Karpas-422 (cell line): ENCODE data around the gene BMPR1B. TPM values are rescaled to one million over a fixed set of nuclear protein-coding genes. Genes with fewer than 3 reads are reported as not detected.

Experiments used
- DNase-seq: peaks from one replicate; pipeline ENCODE4 v3.0.0-alpha.2; 2015
- H2AFZ ChIP-seq: fragments of 200-600 bp; sonication (generic); 2 replicates; pipeline ENCODE4 v1.6.1; 2014; ENCODE audit warnings: antibody characterized with exemption, low read length, mixed read lengths
- H3K27ac ChIP-seq: fragments of 200-600 bp; sonication (generic); 2 replicates; pipeline ENCODE4 v1.5.1; 2014; ENCODE audit warnings: mild to moderate bottlenecking, low read length, moderate library complexity
- H3K27me3 ChIP-seq: fragments of 200-600 bp; sonication (generic); 2 replicates; pipeline ENCODE4 v1.6.1; 2014; ENCODE audit warnings: low read length, mixed read lengths
- H3K36me3 ChIP-seq: fragments of 200-600 bp; sonication (generic); 2 replicates; pipeline ENCODE4 v1.6.1; 2014; ENCODE audit warnings: low read length, mixed read lengths; ENCODE audit not compliant: insufficient read depth
- H3K4me1 ChIP-seq: fragments of 200-600 bp; sonication (generic); 2 replicates; pipeline ENCODE4 v1.6.1; 2014; ENCODE audit warnings: mild to moderate bottlenecking, low read length, mixed read lengths
- H3K4me2 ChIP-seq: fragments of 200-600 bp; sonication (generic); 2 replicates; pipeline ENCODE4 v1.6.1; 2014; ENCODE audit warnings: low read length, low read depth, mild to moderate bottlenecking; ENCODE audit not compliant: poor library complexity, severe bottlenecking
- H3K4me3 ChIP-seq: fragments of 200-600 bp; sonication (generic); 2 replicates; pipeline ENCODE4 v1.5.1; 2014; ENCODE audit warnings: mild to moderate bottlenecking, antibody characterized with exemption, low read length, mixed read lengths
- H3K79me2 ChIP-seq: fragments of 200-600 bp; sonication (generic); 2 replicates; pipeline ENCODE4 v1.6.1; 2014; ENCODE audit warnings: mild to moderate bottlenecking, low read length, mixed read lengths
- H3K9ac ChIP-seq: fragments of 200-600 bp; sonication (generic); 2 replicates; pipeline ENCODE4 v1.6.0; 2014; ENCODE audit warnings: low read length
- H3K9me2 ChIP-seq: fragments of 200-600 bp; sonication (generic), shearing (Covaris generic); replicated peaks from 2 replicates; pipeline ENCODE4 v1.6.0; 2014; ENCODE audit warnings: mild to moderate bottlenecking, low read length, moderate library complexity; ENCODE audit not compliant: insufficient read depth
- H3K9me3 ChIP-seq: fragments of 300-700, 200-600 bp; sonication (generic); 2 replicates; pipeline ENCODE4 v1.6.1; 2014; ENCODE audit warnings: low read length, mixed read lengths
- H4K20me1 ChIP-seq: fragments of 200-600 bp; sonication (generic); 2 replicates; pipeline ENCODE4 v1.6.1; 2014; ENCODE audit warnings: mild to moderate bottlenecking, antibody characterized with exemption, low read length, low read depth; ENCODE audit not compliant: insufficient read depth
- total RNA-seq: library from RNA; depleted of rRNA; stranded (reverse); fragments of >200 nt; shearing (Covaris generic); gene quantifications from 2 replicates; pipeline ENCODE4 v1.2.3, GENCODE V29; 2014; ENCODE audit warnings: low replicate concordance

BMPR1B gene
- total RNA-seq, 1 experiment from 2014 or later, result not detected

- Histone ChIP-seq H3K79me2 (no peaks in the 10 kb centered on the region), H3K4me1 (peaks cover 20% of the 10 kb centered on the region), H4K20me1 (no peaks in the 10 kb centered on the region), H3K9me2 (no peaks in the 10 kb centered on the region), H3K9ac (no peak overlapping the region), H3K9me3 (no peaks in the 10 kb centered on the region), H3K4me3 (no peak overlapping the region), H3K27ac (no peak overlapping the region), H3K27me3 (no peaks in the 10 kb centered on the region), H3K4me2 (no peak overlapping the region), H3K36me3 (no peaks in the 10 kb centered on the region), H2AFZ (no peak overlapping the region)
- DNase-seq, result no peak
Measured at GRCh38 chr4:94724016-94724790, 33.6 kb upstream of the BMPR1B start.

DNA sequence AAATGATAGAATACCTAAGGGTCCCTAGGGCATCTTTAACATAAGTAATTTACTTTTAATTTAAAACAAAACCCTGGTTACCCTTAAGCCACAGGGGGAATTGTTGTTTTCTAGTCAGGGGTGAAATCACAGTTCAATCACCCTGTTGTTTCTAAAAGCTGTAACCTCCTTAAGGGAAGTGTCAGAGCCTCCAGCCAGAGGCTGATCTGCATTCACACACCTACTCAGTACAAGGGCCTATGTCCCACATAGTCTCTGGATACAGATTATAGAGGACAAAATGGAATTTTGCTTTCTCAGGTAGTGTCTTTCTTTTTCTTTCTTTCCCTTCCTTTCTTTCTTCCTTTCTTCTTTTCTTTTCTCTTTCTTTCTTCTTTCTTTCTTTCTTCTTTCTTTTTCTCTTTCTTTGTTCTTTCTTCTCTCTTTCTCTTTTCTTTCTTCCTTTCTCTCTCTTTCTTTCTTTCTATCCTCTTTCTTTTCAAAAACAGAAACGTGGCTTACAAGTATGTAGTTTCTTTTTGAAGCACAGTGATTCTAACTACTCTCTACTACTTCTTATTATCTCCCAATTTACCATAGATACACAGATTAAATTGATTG, 31.1 kb upstream of the BMPR1B start:
- Histone ChIP-seq H3K9ac (no peak overlapping the region), H3K27me3 (no peaks in the 10 kb centered on the region), H3K9me3 (no peaks in the 10 kb centered on the region), H4K20me1 (no peaks in the 10 kb centered on the region), H3K9me2 (no peaks in the 10 kb centered on the region), H3K4me1 (peaks cover 19% of the 10 kb centered on the region), H3K4me3 (no peak overlapping the region), H3K79me2 (no peaks in the 10 kb centered on the region), H3K36me3 (no peaks in the 10 kb centered on the region), H2AFZ (no peak overlapping the region), H3K27ac (no peak overlapping the region), H3K4me2 (no peak overlapping the region)
- no peak for DNase-seq

DNA sequence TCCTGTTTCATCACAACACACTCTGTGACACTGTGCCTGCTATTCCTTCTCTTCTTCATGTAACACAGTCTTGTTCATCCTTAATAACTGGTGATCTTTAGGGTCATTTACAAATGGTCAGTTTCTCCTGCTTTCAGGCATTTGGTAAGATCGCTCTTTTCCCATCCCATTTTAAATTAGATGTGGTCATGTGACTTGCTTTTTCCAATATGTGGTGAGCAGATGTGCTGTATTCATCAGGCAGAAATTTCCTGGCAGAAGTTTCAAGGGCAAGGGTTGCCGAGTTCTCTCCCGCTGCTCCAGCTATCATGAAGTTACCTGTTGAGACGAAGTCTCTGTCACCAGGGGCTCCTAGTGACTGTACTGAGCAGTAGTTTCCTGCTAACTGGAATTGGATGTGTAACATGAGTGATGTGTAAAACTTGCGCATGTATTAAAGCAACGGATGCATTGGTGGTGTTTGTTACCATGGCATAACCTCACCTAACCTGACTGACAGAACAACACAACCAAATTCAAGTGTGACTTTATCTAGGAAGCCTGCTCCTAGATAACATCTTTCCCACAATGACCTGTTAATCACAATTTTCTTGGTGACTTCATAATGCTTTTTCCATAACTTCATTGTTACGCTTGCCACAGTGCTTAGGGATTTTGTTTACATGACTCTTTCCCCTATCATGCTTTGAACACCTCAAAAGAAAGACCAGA, 29.5 kb upstream of the BMPR1B start:
- Histone ChIP-seq H3K9me2 (no peaks in the 10 kb centered on the region), H3K4me2 (no peak overlapping the region), H2AFZ (no peak overlapping the region), H3K9me3 (no peaks in the 10 kb centered on the region), H4K20me1 (no peaks in the 10 kb centered on the region), H3K36me3 (no peaks in the 10 kb centered on the region), H3K27me3 (no peaks in the 10 kb centered on the region), H3K4me1 (peaks cover 3% of the 10 kb centered on the region), H3K9ac (no peak overlapping the region), H3K27ac (no peak overlapping the region), H3K4me3 (no peak overlapping the region), H3K79me2 (no peaks in the 10 kb centered on the region)
- no peak for DNase-seq

DNA sequence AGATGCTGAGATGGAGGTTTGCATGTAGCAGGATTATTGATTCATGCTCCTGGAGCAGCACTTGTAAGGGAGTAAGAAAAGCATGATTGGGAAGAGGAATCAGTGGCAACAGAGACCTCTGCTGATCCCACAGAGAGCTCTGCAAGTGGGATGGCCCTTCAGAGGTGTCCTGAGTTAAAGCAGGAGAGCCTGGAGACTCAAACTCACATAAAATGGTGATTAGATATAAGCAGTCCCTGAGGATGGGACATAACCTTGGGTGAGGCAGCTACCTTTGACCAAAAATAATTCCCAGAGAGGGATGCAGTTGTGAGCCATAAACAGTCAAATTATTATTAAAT, 25.4 kb upstream of the BMPR1B start:
- H3K9me3 ChIP-seq, result no peaks in the 10 kb centered on the region
- H3K4me1 ChIP-seq, result no peaks in the 10 kb centered on the region
- no peak overlapping the region for H3K27ac ChIP-seq

DNA sequence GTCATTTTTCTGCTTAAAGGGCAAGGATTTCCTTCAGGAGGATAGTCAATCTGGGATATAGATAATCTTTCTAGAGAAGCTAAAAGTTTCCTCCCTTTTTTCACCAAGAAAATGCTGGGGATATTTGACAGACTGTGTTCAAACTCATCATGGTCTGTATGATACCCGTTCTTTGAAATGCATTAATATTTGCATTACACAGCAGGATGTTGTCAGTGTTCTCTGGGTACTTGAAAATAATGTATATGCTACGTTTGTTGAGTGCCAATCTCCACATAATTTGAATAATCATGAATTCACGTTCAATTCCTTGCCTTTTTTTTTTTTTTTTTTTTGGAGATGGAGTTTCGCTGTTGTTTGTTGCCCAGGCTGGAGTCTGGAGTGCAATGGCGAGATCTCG, 18.0 kb upstream of the BMPR1B start:
- Histone ChIP-seq H3K36me3 (no peaks in the 10 kb centered on the region), H3K4me3 (no peak overlapping the region), H3K9ac (no peak overlapping the region), H3K27ac (no peak overlapping the region), H3K27me3 (no peaks in the 10 kb centered on the region), H3K4me1 (no peaks in the 10 kb centered on the region), H3K9me2 (no peaks in the 10 kb centered on the region), H2AFZ (no peak overlapping the region), H3K4me2 (no peak overlapping the region), H3K9me3 (no peaks in the 10 kb centered on the region), H4K20me1 (no peaks in the 10 kb centered on the region), H3K79me2 (no peaks in the 10 kb centered on the region)
- DNase-seq, result no peak

More for the DNA sequence above, 25.4 kb upstream of the BMPR1B start:
- H3K79me2 ChIP-seq, result no peaks in the 10 kb centered on the region
- no peaks in the 10 kb centered on the region for H4K20me1 ChIP-seq
- no peaks in the 10 kb centered on the region for H3K27me3 ChIP-seq
- no peak overlapping the region for H2AFZ ChIP-seq
- H3K36me3 ChIP-seq, result no peaks in the 10 kb centered on the region
- H3K9ac ChIP-seq, result no peak overlapping the region
- no peak overlapping the region for H3K4me3 ChIP-seq
- DNase-seq, result no peak
- H3K4me2 ChIP-seq, result no peak overlapping the region
- no peaks in the 10 kb centered on the region for H3K9me2 ChIP-seq

GRCh38 chr4:94741304-94741703, 16.5 kb upstream of the BMPR1B start:
- Histone ChIP-seq H3K4me1 (no peaks in the 10 kb centered on the region), H3K9me3 (no peaks in the 10 kb centered on the region), H2AFZ (no peak overlapping the region), H4K20me1 (no peaks in the 10 kb centered on the region), H3K79me2 (no peaks in the 10 kb centered on the region), H3K27me3 (no peaks in the 10 kb centered on the region), H3K4me3 (no peak overlapping the region), H3K9ac (no peak overlapping the region), H3K4me2 (no peak overlapping the region), H3K36me3 (no peaks in the 10 kb centered on the region), H3K27ac (no peak overlapping the region), H3K9me2 (no peaks in the 10 kb centered on the region)
- no peak for DNase-seq

DNA sequence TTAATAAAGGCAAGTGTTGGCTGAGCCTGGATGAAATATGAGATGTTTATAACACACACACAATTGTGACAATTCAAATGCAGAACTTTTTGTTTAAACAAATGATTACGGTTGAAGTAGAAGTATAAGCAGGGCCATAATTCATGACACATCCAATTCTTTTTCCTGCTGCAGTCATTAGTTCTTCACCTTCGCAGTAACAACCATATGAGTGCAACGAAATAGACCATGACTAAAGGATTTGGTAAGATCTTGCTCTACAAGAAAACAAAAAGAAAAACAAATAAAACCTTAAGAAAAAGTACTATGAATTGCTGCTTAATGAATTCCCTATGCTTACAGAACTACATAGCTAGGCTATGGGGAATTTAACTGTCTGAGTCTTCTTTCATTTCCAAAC, 13.9 kb upstream of the BMPR1B start:
- no peaks in the 10 kb centered on the region for H3K9me2 ChIP-seq
- H2AFZ ChIP-seq, result no peak overlapping the region
- H3K27me3 ChIP-seq, result no peaks in the 10 kb centered on the region
- no peak overlapping the region for H3K27ac ChIP-seq
- no peak for DNase-seq
- H3K9me3 ChIP-seq, result no peaks in the 10 kb centered on the region
- H3K9ac ChIP-seq, result no peak overlapping the region
- H3K4me3 ChIP-seq, result no peak overlapping the region
- no peaks in the 10 kb centered on the region for H3K36me3 ChIP-seq
- no peaks in the 10 kb centered on the region for H3K4me1 ChIP-seq
- no peaks in the 10 kb centered on the region for H4K20me1 ChIP-seq
- no peaks in the 10 kb centered on the region for H3K79me2 ChIP-seq
- no peak overlapping the region for H3K4me2 ChIP-seq

- Histone ChIP-seq H3K9me3 (no peaks in the 10 kb centered on the region), H3K9ac (no peak overlapping the region), H3K9me2 (no peaks in the 10 kb centered on the region), H2AFZ (no peak overlapping the region), H3K79me2 (no peaks in the 10 kb centered on the region), H3K27ac (no peak overlapping the region), H3K4me3 (no peak overlapping the region), H3K4me1 (no peaks in the 10 kb centered on the region), H3K36me3 (no peaks in the 10 kb centered on the region), H4K20me1 (no peaks in the 10 kb centered on the region), H3K27me3 (no peaks in the 10 kb centered on the region), H3K4me2 (no peak overlapping the region)
- DNase-seq, result no peak
Measured at GRCh38 chr4:94744850-94745249, 12.9 kb upstream of the BMPR1B start.
